Measurements from ENCODE around the gene IL1RAPL1. TPM values are rescaled to one million over a fixed set of nuclear protein-coding genes. Genes with fewer than 3 reads are reported as not detected.

Gene IL1RAPL1
- total RNA-seq, 2 donors from 2014 or later: 0.54 TPM; not detected in 1

GRCh38 chrX:29746326-29746725 lies 1159.1 kb downstream of the IL1RAPL1 start:
- ATAC-seq (ENCODE audit: insufficient number of reproducible peaks, low FRiP score, low read depth): no peak
- H3K4me3 ChIP-seq: no peak overlapping the region
- H3K27me3 ChIP-seq (replicated peaks; ENCODE audit: insufficient read depth): no peaks in the 10 kb centered on the region
- H3K9me3 ChIP-seq: no peaks in the 10 kb centered on the region
- no peak overlapping the region for H3K27ac ChIP-seq
- H3K4me1 ChIP-seq (ENCODE audit: control insufficient read depth in 1 of 2, low read depth in 2 of 2): no peaks in the 10 kb centered on the region
- no peaks in the 10 kb centered on the region for H3K36me3 ChIP-seq
- DNase-seq (ENCODE audit: low spot score): no peak
- no peak for TF ChIP-seq CTCF (IDR thresholded peaks at IDR 0.05)

GRCh38 chrX:29762006-29762405 lies 1174.8 kb downstream of the IL1RAPL1 start:
- TF ChIP-seq CTCF (IDR thresholded peaks at IDR 0.05): no peak

GRCh38 chrX:29775890-29776289 lies 1188.6 kb downstream of the IL1RAPL1 start:
- H3K4me3 ChIP-seq: no peak overlapping the region
- no peak for ATAC-seq (ENCODE audit: insufficient number of reproducible peaks, low FRiP score, low read depth)
- no peak for DNase-seq (ENCODE audit: low spot score)
- no peaks in the 10 kb centered on the region for H3K27me3 ChIP-seq (replicated peaks; ENCODE audit: insufficient read depth)
- no peaks in the 10 kb centered on the region for H3K36me3 ChIP-seq
- H3K9me3 ChIP-seq: no peaks in the 10 kb centered on the region
- no peaks in the 10 kb centered on the region for H3K4me1 ChIP-seq (ENCODE audit: control insufficient read depth in 1 of 2, low read depth in 2 of 2)
- no peak for TF ChIP-seq CTCF (IDR thresholded peaks at IDR 0.05)
- H3K27ac ChIP-seq: no peak overlapping the region

More at GRCh38 chrX:29762006-29762405, 1174.8 kb downstream of the IL1RAPL1 start:
- H3K9me3 ChIP-seq: no peaks in the 10 kb centered on the region
- no peaks in the 10 kb centered on the region for H3K27me3 ChIP-seq (replicated peaks; ENCODE audit: insufficient read depth)
- H3K27ac ChIP-seq: no peak overlapping the region
- no peaks in the 10 kb centered on the region for H3K36me3 ChIP-seq
- H3K4me3 ChIP-seq: no peak overlapping the region
- DNase-seq (ENCODE audit: low spot score) (no peak), ATAC-seq (ENCODE audit: insufficient number of reproducible peaks, low FRiP score, low read depth) (no peak)
- H3K4me1 ChIP-seq (ENCODE audit: control insufficient read depth in 1 of 2, low read depth in 2 of 2): no peaks in the 10 kb centered on the region

- H3K27ac ChIP-seq: no peak overlapping the region
- ATAC-seq (ENCODE audit: insufficient number of reproducible peaks, low FRiP score, low read depth) (no peak), DNase-seq (ENCODE audit: low spot score) (no peak)
- no peaks in the 10 kb centered on the region for H3K9me3 ChIP-seq
- no peaks in the 10 kb centered on the region for H3K4me1 ChIP-seq (ENCODE audit: control insufficient read depth in 1 of 2, low read depth in 2 of 2)
- no peaks in the 10 kb centered on the region for H3K27me3 ChIP-seq (replicated peaks; ENCODE audit: insufficient read depth)
- no peak overlapping the region for H3K4me3 ChIP-seq
- TF ChIP-seq CTCF (IDR thresholded peaks at IDR 0.05): no peak
- no peaks in the 10 kb centered on the region for H3K36me3 ChIP-seq
These were observed 1200.4 kb downstream of the IL1RAPL1 start for GRCh38 chrX:29787656-29788055.

- no peaks in the 10 kb centered on the region for H3K4me1 ChIP-seq (ENCODE audit: control insufficient read depth in 1 of 2, low read depth in 2 of 2)
- ATAC-seq (ENCODE audit: insufficient number of reproducible peaks, low FRiP score, low read depth): no peak
- H3K4me3 ChIP-seq: no peak overlapping the region
- no peak for TF ChIP-seq CTCF (IDR thresholded peaks at IDR 0.05)
- H3K36me3 ChIP-seq: no peaks in the 10 kb centered on the region
- no peak for DNase-seq (ENCODE audit: low spot score)
- H3K9me3 ChIP-seq: no peaks in the 10 kb centered on the region
- H3K27ac ChIP-seq: no peak overlapping the region
- H3K27me3 ChIP-seq (replicated peaks; ENCODE audit: insufficient read depth): no peaks in the 10 kb centered on the region
These were observed 1201.9 kb downstream of the IL1RAPL1 start for GRCh38 chrX:29788991-29789699.

Data from thoracic aorta (tissue), 2 donors.